GM12891 (cell line): ENCODE data around the gene FANCE.

Experiments used
- POLR2A ChIP-seq: IDR thresholded peaks from 2 replicates; pipeline ENCODE4 v1.6.1; 2011; ENCODE audit warnings: low read depth, low read length, control low read depth
- POLR2AphosphoS5 ChIP-seq: IDR thresholded peaks from 2 replicates; pipeline ENCODE4 v1.6.1; 2011; ENCODE audit warnings: low read depth, low read length, control low read depth

- TF ChIP-seq POLR2A (no peak), POLR2AphosphoS5 (no peak)
These were observed 32.7 kb upstream of the FANCE start for GRCh38 chr6:35419417-35419816.
